ENCODE measurements around the gene HOATZ.

The HOATZ gene

GRCh38 chr11:111476956-111477355, 37.6 kb upstream of the HOATZ start:
- TF ChIP-seq CTCF (IDR thresholded peaks at IDR 0.05; ENCODE audit: control insufficient read depth, extremely low read depth, insufficient read depth) = no peak
- H3K4me3 ChIP-seq (ENCODE audit: low read depth, low read length) = no peak overlapping the region
- no peak for DNase-seq (ENCODE audit: low read depth)

GRCh38 chr11:111477898-111478297, 36.7 kb upstream of the HOATZ start:
- no peak for TF ChIP-seq CTCF (IDR thresholded peaks at IDR 0.05; ENCODE audit: control insufficient read depth, extremely low read depth, insufficient read depth)
- no peak overlapping the region for H3K4me3 ChIP-seq (ENCODE audit: low read depth, low read length)
- DNase-seq (ENCODE audit: low read depth) = no peak

GRCh38 chr11:111479666-111480065, 34.9 kb upstream of the HOATZ start:
- DNase-seq (ENCODE audit: low read depth) = no peak
- no peak overlapping the region for H3K4me3 ChIP-seq (ENCODE audit: low read depth, low read length)
- TF ChIP-seq CTCF (IDR thresholded peaks at IDR 0.05; ENCODE audit: control insufficient read depth, extremely low read depth, insufficient read depth) = no peak

- no peak overlapping the region for H3K4me3 ChIP-seq (ENCODE audit: low read depth, low read length)
- no peak for TF ChIP-seq CTCF (IDR thresholded peaks at IDR 0.05; ENCODE audit: control insufficient read depth, extremely low read depth, insufficient read depth)
- DNase-seq (ENCODE audit: low read depth) = no peak
Observed at GRCh38 chr11:111483431-111483830, 31.1 kb upstream of the HOATZ start.

- no peak for DNase-seq (ENCODE audit: low read depth)
- H3K4me3 ChIP-seq (ENCODE audit: low read depth, low read length) = no peak overlapping the region
- no peak for TF ChIP-seq CTCF (IDR thresholded peaks at IDR 0.05; ENCODE audit: control insufficient read depth, extremely low read depth, insufficient read depth)
Observed at GRCh38 chr11:111490496-111490895, 24.1 kb upstream of the HOATZ start.

- DNase-seq (ENCODE audit: low read depth) = no peak
- no peak for TF ChIP-seq CTCF (IDR thresholded peaks at IDR 0.05; ENCODE audit: control insufficient read depth, extremely low read depth, insufficient read depth)
Observed at GRCh38 chr11:111494040-111494439, 20.5 kb upstream of the HOATZ start.

GRCh38 chr11:111499483-111499882, 15.1 kb upstream of the HOATZ start:
- DNase-seq (ENCODE audit: low read depth) = no peak
- no peak for TF ChIP-seq CTCF (IDR thresholded peaks at IDR 0.05; ENCODE audit: control insufficient read depth, extremely low read depth, insufficient read depth)
- no peak overlapping the region for H3K4me3 ChIP-seq (ENCODE audit: low read depth, low read length)

More at GRCh38 chr11:111494040-111494439, 20.5 kb upstream of the HOATZ start:
- no peak overlapping the region for H3K4me3 ChIP-seq (ENCODE audit: low read depth, low read length)

Measured in LNCaP clone FGC (cell line).